Superior temporal gyrus (tissue), 1 donor: ENCODE measurements around the gene RXFP3.
"Not testable (repeated sequence)": the region's sequence is repeated elsewhere in the genome, so short reads cannot be mapped to it uniquely, and the experiment has no call there.

ENCODE experiments used
- DNase-seq: peaks from one replicate; pipeline ENCODE4 v3.0.0-alpha.2; 2016; ENCODE audit errors: extremely low spot score

The RXFP3 gene

DNA sequence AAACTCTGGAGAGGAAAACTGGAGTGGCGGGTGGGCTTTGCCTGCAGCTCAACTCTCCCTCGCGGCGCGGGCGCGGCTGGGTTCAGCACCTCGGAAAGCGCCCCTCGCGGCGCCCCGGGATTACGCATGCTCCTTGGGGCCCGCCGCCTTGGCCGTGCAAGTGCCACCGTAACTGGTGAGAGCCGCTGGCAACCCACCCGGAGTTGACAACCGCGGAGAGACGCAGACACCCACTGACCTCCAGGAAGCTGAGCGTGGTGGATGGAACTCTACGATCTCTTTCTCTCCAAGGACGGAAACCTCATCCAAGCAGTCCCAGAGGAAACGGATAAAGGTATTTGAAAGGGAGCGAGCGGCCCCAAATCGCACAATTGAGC, 194 bp upstream of the RXFP3 start:
- no peak for DNase-seq

DNA sequence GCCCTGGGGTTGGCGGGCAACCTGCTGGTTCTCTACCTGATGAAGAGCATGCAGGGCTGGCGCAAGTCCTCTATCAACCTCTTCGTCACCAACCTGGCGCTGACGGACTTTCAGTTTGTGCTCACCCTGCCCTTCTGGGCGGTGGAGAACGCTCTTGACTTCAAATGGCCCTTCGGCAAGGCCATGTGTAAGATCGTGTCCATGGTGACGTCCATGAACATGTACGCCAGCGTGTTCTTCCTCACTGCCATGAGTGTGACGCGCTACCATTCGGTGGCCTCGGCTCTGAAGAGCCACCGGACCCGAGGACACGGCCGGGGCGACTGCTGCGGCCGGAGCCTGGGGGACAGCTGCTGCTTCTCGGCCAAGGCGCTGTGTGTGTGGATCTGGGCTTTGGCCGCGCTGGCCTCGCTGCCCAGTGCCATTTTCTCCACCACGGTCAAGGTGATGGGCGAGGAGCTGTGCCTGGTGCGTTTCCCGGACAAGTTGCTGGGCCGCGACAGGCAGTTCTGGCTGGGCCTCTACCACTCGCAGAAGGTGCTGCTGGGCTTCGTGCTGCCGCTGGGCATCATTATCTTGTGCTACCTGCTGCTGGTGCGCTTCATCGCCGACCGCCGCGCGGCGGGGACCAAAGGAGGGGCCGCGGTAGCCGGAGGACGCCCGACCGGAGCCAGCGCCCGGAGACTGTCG, 976 bp downstream of the RXFP3 start:
- no peak for DNase-seq

DNA sequence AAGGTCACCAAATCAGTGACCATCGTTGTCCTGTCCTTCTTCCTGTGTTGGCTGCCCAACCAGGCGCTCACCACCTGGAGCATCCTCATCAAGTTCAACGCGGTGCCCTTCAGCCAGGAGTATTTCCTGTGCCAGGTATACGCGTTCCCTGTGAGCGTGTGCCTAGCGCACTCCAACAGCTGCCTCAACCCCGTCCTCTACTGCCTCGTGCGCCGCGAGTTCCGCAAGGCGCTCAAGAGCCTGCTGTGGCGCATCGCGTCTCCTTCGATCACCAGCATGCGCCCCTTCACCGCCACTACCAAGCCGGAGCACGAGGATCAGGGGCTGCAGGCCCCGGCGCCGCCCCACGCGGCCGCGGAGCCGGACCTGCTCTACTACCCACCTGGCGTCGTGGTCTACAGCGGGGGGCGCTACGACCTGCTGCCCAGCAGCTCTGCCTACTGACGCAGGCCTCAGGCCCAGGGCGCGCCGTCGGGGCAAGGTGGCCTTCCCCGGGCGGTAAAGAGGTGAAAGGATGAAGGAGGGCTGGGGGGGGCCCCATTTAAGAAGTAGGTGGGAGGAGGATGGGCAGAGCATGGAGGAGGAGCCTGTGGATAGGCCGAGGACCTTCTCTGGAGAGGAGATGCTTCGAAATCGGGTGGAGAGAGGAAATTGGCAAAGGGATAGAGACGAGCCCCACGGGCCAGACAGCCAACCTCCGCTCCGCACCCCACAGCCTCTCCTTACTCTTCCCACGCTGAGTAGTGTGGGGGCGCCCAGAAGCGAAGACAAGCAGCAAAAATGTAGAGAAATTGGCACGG, 1.7 kb downstream of the RXFP3 start:
- DNase-seq, result no peak

DNA sequence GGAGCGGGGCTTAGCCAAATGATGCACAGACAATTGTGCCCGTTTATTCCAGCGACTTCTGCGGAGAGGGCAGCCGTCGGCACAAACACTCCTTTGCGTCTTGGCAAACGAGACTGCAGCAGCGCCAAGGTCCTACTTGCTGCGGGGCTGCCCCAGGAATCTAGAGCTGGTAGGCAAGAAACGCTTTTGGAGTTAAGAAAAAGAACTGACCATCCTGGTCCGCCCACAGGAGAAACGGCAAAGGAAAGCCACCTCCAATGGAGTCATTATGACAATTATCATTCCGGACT, 2.3 kb downstream of the RXFP3 start:
- no peak for DNase-seq

DNA sequence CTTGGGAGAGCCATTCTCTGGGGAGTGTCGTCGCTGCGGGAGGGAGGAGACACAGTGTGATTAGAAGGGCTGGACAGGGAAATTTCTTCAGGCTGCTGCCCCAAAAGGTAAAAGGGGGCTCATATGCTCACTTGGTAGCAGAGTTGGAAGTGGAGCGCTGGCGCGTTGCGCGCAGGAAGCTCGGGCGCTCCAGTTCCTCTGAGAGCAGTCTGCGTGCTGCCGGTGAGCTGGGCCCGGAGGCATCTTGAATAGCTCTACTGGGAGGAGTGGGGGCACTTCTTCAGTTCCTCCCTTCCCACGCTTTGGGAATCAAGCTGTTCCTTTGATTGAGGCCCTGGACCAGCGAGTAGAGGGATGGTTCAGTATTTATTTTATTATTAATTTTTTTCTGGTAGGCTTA, 2.7 kb downstream of the RXFP3 start:
- DNase-seq, result no peak

DNA sequence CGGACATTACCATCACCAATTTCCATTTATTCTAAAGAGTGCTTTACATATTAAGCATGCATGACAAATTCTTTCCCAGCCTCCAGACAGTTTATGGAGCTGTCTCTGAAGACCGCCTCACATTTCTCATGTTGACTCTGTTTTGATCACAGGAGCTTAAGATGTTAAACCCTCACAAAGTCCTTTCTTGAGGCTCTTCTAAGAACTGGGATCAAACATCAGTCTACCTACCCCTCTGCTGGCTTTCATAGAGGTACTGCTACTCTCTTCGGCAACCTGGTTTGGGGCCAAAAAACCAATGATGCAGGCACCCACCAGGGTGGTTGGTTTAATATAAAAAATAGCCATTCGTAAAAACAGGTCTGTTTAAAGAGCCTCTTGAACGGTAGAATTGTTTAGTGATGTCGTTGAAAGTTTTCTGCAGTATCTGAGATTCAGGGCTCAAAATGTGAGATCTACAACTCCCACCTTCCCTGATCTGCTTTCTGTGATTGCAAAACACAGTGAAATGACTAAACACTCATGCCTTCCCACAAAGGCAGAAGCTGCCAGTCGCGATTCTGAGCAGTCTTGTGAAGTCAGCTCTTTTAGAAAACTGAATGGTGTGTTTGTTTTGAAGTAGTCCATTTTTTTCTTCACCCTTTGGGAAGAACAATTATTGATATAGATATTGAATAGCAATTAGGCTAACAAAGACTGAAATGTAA, 3.5 kb downstream of the RXFP3 start:
- peak; percentile 13 for DNase-seq

DNA sequence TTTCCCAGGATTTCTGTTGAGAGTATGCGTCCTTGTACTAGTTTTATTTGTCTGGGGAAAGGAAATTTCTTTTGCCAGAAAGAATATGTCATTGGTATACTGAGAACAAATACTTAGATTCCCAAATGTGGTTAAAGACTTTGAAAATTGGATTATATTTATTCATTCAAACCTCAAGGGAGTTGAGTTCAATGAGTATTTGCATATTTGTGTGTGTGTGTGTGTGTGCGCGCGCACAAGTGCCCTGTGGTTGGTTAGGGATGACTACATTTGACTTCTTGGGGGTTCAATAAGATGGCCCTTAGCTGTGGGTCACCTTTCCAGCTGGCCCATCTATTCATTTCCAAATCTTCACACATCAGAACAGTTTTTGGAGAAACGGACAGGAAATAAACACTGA, 4.9 kb downstream of the RXFP3 start:
- DNase-seq, result no peak

DNA sequence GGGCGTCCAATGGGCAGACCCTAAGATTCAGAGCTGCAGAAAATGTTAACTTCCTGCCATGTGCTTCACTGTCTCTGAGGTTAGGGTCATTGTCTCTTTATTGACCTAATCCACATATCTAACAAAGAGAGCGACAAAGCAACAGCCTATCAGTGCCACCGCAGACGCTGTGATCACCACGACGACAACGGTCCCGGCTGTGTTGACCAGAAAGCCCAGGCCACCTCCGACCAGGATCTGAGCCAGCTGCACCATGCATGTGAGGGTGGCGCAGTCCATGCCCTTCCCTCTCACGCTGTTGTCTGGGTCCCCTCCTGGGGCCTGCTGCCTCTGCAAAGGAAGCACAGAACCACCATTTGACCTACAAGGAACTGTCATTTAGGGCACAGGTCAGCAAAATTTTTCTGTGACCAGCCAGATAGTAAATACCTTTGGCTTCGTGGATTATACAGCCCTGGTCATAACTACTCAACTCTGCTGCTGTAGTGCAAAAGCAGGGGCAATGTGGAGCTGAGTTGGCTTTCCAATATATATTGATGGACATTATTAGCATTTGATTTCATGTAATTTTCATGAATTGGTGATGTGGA, 8.5 kb downstream of the RXFP3 start:
- DNase-seq, result no peak

DNA sequence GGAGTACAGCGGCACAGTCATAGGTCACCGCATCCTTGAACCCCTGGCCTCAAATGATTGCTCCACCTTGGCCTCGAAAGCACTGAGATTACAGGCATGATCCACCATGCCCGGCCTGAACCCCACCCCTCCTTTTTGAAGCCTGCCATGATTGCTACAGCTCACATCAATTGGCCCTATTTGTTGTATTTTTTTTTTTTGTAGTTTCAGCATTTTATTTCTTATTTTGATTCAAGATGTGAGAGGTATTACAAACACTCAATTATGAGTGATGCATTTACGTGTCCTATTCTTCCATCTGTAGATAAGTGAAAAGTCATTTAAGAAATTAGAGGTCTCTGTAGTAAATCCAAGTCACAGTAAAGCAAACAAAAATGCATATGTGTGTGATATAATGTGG, 16.0 kb downstream of the RXFP3 start:
- not testable (repeated sequence) for DNase-seq

DNA sequence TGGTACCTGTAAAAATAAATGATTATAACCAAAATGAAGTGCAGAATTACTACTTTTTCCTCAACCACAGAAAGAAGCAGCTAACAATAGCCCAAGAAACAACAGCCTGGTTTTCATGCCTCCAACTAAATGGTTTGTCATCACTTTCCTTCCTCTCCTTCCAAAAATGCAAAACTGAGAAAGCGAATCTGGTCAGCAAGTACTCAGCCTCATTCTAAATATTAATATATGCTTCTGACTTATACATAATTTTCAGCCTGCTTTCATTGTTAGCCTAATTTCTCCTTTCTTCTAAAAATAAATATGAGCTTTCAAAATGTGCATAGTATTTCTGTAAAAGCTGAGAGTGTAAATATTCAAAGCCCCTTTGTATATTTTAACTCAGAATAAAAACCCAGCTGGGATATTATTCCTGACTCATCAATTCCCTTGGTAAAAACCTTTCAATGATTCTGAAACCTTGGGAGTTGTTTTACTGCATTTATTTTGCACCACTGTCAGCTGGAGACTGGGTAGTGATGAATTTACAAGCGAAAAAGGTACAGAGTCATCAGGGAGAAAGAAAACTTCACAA, 21.5 kb downstream of the RXFP3 start:
- DNase-seq, result no peak

DNA sequence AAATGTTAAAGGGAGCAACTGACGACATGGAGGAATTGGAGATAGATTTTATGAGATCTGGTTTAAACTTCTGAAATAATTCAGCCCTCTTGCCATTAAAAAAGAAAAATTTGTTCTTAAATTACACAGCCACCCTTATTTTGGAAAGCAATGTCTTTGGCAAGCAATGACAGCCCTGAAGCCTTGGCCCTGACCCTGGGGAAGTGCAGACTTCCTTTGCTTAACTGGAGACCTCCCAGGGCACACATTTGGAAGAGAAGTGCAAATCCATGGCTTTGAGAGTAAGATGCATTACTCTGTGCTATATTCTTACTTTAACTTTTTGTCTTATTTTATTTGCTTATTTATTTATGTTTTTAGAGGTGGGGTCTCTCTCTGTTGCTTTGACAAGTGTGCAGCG, 22.0 kb downstream of the RXFP3 start:
- no peak for DNase-seq

DNA sequence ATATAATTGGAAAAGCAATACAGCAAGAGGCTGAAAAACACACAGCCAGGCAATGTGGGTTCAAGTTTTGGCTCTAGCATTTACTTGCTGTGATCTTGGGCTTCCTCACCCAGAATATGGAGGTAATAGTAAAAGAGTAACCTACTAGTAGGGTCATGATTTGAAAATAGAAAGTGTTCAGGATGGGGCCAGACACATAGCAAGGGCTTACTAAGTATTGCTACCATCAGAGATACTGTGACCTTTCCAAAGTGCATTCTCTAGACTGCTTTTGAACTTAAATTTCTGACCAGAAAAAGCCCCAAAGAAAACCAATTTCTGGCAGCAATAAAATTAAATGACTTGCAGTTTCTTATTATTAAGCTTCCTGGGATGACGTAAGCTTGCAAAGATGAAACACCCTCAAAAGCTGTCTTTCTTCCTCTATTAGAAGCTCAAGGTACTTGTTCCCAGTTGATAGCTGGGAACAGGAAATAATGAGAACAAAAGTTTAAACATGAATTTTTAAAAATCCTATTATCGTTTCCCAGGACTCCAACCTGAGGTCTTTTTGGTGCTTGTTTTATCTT, 28.0 kb downstream of the RXFP3 start:
- no peak for DNase-seq

DNA sequence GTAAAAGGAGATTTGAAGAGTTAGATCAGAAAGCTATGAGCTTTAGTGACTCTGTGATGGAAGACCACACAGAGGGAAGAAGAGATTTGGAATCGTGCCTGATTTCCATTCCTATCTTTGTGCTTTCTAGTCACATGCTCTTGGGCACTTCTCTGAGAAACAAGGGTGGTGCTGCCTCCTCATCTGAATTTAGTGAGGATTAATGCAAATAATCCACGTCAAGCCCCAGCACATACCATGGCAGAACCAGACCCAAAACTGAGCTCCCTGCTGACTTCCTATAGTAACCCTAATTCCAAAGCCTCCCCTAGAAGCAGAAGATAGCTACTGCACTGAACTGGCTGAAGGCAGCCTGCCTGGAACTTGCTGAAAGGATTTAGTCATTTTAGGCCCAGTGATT, 30.6 kb downstream of the RXFP3 start:
- DNase-seq, result no peak

DNA sequence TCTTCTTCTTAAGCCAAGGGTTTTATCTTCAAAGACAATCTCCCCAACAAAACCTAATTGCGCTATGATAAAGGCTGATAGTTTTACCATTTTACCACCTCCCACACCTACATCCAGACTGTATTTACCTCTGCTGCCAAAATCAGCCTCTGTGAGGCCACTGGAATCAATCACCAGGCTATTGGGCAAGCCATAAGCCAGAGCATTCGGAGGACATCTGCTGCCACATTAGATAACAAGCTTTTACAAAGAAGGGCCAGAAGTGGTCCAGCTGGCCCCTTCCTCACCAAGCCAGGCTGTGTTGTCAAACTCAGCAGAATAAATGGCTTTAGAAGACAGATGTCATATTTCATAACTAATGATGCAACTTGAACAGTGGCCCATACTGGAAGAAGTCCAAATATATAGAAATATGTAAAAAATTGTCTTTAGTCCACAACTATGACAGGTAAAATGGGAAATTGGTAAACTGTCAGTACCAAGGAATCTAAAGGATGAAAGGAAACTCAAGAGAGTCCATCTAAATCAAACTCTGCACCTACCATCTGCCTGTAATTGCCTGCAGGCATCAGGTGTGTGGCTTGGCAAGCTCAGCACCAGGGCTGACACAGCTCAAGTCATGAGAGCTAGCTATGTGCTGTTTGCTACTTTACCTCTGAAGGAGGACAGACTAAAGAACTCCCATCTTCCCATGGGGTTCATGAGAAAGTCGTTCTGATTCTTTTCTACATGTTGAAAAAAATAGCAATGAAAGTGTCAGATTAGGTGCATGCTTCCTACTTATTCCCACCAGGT, 32.2 kb downstream of the RXFP3 start:
- DNase-seq, result no peak

DNA sequence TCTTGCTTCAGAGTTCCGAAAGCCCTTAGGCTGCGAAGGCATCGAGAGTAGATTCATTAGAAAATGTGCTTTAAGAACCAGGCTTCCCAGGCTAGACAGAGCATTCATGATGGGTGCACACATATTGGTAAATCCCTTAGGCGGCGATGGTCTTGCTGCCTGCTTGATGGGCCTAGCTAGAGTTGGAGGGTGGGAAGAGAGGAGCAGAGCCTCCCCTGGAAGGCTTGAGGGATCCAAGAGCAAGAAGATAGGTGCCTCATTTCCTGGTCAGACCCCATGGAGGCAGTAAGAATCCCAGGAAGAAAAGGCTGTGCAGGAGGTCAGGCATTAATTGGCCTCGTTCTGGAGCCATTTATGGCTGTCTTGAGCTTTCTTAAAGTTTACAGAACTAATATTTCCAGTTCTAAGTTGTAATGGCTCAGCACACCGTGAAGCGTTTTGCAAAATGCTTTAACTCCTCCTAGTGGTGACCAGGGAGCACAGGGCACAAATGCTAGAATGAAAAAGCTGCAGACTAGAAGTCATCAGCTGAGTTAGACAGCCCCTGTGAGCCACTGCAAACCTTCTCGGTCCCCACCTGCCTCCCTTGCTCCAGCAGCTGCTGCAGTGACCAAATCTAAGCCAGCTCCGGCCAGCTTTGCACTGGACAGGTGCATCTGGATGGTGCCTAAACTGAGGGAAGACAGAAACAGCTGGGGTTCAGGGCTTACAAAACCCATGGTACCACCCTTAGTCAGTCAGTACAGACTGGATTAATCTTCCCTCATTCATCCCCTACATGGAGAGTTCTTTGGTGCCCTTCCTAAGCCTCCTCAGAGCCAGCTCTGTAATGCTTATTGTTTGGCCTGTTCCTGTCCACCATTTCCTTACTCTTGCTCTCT, 33.6 kb downstream of the RXFP3 start:
- peak; percentile 44 for DNase-seq

DNA sequence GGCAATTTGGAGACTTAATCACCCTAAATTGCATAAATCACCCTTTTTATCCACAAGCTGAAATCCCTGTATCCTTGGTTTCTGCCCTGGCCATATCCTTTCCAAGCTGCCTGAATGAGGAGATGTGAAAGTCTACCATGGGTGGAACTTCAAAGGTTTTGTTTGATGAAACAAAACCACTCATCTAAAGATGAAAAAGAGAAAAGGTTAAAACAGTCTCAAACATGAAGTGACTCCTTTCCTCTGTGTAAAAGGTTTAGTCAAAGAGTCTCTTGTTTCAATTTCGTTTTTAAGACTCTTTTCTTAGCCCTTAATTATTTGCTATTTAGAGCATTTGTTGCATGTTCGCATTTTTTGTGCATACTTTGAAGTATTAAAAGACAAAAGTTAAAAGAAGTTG, 37.1 kb downstream of the RXFP3 start:
- no peak for DNase-seq

DNA sequence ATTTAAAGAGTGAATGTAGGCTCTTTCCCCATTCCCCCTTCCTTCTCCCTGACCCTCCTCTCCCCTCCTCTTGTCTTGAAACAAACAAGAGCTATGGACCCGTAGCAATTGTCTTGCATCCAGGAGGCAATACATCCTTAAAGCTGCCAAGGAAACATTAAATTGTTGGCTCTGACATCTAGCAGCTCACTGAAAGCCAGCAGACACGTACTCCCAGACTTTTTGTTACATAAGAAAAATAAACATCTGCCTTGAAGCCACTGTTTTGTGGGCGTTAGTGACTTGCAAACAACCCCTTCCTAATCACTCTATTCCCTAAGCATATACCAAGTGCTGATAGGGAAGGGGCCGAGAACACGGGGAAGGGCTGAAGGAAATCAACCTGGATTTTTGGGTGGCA, 39.7 kb downstream of the RXFP3 start:
- DNase-seq, result no peak

DNA sequence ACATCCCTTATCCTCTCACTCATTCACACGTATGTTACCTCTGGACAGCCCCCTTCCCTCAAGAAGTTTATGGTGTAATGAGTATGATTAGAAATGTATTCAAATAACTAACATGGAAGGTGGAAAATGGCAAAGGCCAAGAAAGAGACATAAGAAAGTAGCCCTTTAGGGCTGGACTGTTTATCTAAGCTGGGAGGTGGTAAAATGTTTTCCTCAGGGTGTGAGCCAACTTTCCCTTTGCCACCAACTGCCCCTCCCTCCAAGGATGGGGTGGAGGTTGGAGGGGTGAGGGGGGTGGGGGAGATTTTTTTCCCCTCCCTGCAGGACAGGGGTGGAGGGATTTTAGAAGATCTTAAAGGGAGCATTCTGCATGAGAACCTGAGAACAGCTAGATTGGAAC, 40.1 kb downstream of the RXFP3 start:
- no peak for DNase-seq

DNA sequence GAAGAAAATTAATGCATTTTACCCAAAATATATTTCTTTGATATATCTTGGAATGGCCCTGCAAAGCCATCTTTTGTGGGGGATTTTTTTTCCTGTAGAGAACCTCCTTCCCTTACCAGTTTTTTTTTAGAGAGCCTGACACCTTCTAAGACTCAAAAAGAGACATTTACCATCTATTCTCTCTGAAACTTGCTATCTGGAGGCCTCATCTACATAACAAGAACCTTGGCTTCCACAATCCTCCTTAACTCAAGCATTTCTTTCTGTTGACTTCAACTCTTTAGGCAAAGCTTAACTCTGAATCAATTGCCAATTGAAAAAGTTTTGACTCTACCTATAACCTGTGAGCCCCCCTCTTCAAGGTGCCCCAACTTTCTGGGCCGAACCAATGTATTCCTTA, 42.1 kb downstream of the RXFP3 start:
- DNase-seq, result no peak

DNA sequence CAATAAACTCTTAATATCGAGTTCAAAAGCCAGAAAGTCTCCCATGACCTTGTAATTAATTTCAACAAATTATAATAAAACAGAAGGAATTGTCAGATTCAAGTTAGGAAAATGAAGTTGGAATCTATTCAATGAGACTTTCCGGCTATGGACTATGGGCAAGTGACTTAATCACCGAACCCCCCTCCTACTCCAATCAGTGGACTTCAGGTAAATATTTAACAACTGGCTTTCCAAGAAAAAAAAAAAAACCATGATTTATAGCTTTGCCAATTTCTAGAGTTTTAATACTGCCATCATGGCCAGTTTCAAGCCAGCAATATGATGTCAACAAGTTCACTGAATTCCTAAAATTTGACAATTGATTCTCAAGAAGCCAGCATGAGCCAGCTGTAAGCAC, 43.8 kb downstream of the RXFP3 start:
- no peak for DNase-seq
